ENCODE results near the gene ZNF236. TPM values are rescaled to one million over a fixed set of nuclear protein-coding genes. Genes with fewer than 3 reads are reported as not detected.
"Not testable (repeated sequence)": the region's sequence is repeated elsewhere in the genome, so short reads cannot be mapped to it uniquely, and the experiment has no call there.

ZNF236 gene
- total RNA-seq, 1 experiment from 2014 or later, result 14.9 TPM

DNA sequence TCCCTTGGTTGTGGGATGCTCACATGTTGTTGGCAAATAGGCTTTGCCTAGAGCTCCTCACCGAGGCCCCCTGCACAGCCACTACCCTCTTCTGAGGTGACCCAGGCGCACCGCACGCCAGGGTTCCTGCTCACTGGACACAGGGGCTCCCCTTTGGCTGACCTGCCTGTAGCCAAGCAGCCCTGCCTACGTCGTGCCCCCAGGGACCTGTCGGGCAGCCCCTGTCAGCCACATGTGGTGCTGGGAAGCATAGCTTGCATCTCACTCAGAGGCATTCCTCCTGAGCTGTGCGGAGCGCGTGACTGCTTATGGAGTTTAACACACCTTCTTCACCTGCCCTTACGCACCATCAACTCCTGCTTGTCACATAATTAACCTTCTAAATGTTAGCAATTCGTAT lies 116.3 kb downstream of the ZNF236 start:
- Histone ChIP-seq H3K4me1 (no peaks in the 10 kb centered on the region), H3K27me3 (replicated peaks; ENCODE audit: control insufficient read depth, insufficient read depth, low read length) (no peaks in the 10 kb centered on the region), H3K9me3 (no peaks in the 10 kb centered on the region), H3K36me3 (ENCODE audit: control insufficient read depth, insufficient read depth, low read length) (no peaks in the 10 kb centered on the region), H3K4me3 (ENCODE audit: low read depth, low read length) (no peak overlapping the region)
- Mint-ChIP-seq H3K4me1 (ENCODE audit: low read depth, unreplicated experiment) (no peaks in the 10 kb centered on the region), H3K9me3 (ENCODE audit: unreplicated experiment) (no peaks in the 10 kb centered on the region), H3K27me3 (ENCODE audit: insufficient read depth, unreplicated experiment) (no peaks in the 10 kb centered on the region), H3K4me3 (ENCODE audit: unreplicated experiment) (no peak overlapping the region), H3K27ac (ENCODE audit: unreplicated experiment) (no peak overlapping the region), H3K36me3 (ENCODE audit: insufficient read depth, unreplicated experiment) (no peaks in the 10 kb centered on the region)
- ChIA-PET POLR2A (no interaction called here), CTCF (no interaction called here)
- intact Hi-C loops (cut with micrococcal nuclease; ENCODE audit: unreplicated experiment), result no loop called here
- no TSS peak for BruUV-seq (replicated peaks)
- DNase-seq, result no peak
- TF ChIP-seq, protein P1, sequence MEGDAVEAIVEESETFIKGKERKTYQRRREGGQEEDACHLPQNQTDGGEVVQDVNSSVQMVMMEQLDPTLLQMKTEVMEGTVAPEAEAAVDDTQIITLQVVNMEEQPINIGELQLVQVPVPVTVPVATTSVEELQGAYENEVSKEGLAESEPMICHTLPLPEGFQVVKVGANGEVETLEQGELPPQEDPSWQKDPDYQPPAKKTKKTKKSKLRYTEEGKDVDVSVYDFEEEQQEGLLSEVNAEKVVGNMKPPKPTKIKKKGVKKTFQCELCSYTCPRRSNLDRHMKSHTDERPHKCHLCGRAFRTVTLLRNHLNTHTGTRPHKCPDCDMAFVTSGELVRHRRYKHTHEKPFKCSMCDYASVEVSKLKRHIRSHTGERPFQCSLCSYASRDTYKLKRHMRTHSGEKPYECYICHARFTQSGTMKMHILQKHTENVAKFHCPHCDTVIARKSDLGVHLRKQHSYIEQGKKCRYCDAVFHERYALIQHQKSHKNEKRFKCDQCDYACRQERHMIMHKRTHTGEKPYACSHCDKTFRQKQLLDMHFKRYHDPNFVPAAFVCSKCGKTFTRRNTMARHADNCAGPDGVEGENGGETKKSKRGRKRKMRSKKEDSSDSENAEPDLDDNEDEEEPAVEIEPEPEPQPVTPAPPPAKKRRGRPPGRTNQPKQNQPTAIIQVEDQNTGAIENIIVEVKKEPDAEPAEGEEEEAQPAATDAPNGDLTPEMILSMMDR (IDR thresholded peaks at IDR 0.05; ENCODE audit: insufficient read depth in 1 of 2, low read depth in 1 of 2, low read length in 1 of 2, severe bottlenecking in 1 of 2, unreplicated experiment in 1 of 2), result no peak

GRCh38 chr18:76941284-76941683 lies 118.9 kb downstream of the ZNF236 start:
- Mint-ChIP-seq H3K9me3 (ENCODE audit: unreplicated experiment) (no peaks in the 10 kb centered on the region), H3K36me3 (ENCODE audit: insufficient read depth, unreplicated experiment) (peaks cover 6% of the 10 kb centered on the region), H3K4me3 (ENCODE audit: unreplicated experiment) (no peak overlapping the region), H3K4me1 (ENCODE audit: low read depth, unreplicated experiment) (no peaks in the 10 kb centered on the region), H3K27me3 (ENCODE audit: insufficient read depth, unreplicated experiment) (no peaks in the 10 kb centered on the region), H3K27ac (ENCODE audit: unreplicated experiment) (no peak overlapping the region)
- Histone ChIP-seq H3K27me3 (replicated peaks; ENCODE audit: control insufficient read depth, insufficient read depth, low read length) (no peaks in the 10 kb centered on the region), H3K9me3 (no peaks in the 10 kb centered on the region), H3K4me1 (no peaks in the 10 kb centered on the region), H3K4me3 (ENCODE audit: low read depth, low read length) (no peak overlapping the region), H3K36me3 (ENCODE audit: control insufficient read depth, insufficient read depth, low read length) (no peaks in the 10 kb centered on the region)
- no peak for DNase-seq
- TF ChIP-seq, protein P1 (IDR thresholded peaks at IDR 0.05; ENCODE audit: insufficient read depth in 1 of 2, low read depth in 1 of 2, low read length in 1 of 2, severe bottlenecking in 1 of 2, unreplicated experiment in 1 of 2), result no peak
- no TSS peak for BruUV-seq (replicated peaks)
- intact Hi-C loops (cut with micrococcal nuclease; ENCODE audit: unreplicated experiment), result no loop called here
- ChIA-PET CTCF (no interaction called here), POLR2A (no interaction called here)

DNA sequence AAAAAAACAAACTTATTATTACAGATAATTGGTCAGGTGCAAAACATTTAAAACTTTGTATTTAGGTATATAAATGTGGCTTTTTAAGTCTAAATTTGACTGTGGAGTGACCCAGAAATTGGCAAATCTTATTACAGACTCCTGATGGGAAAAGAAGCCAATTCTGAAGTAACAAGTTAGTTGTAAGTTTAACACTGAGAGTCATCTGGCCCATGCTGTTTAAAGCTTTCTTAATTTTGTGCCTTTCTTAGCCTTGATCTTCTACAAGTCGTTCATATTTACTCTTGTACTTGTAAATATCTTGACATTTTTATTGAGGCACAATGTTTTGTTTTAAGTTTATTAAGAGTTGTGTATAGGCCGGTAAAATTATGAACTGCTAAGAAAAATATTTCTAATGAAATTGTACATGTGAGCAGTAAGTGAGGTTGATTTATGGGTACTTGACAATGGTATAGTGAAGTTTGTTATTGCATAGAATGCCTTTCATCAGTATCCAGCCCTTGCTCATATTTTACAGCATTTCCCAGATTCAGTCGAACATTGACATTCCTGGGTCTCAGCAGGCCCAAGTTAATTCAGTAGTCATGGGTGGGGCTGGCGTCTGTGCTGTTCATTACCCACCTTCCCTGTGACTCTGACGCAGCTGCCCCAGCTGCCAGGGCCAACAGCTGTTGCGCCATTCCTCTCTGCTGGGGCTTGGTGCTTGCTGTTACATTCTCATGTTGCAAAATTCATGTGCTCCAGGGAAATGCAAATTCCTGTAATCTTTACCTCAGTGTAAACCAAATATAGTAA lies 121.4 kb downstream of the ZNF236 start:
- no peak for DNase-seq
- no peak overlapping the region for H3K4me3 ChIP-seq (ENCODE audit: low read depth, low read length)
- Mint-ChIP-seq H3K27ac (ENCODE audit: unreplicated experiment) (no peak overlapping the region), H3K4me1 (ENCODE audit: low read depth, unreplicated experiment) (no peaks in the 10 kb centered on the region), H3K4me3 (ENCODE audit: unreplicated experiment) (no peak overlapping the region), H3K9me3 (ENCODE audit: unreplicated experiment) (no peaks in the 10 kb centered on the region), H3K27me3 (ENCODE audit: insufficient read depth, unreplicated experiment) (no peaks in the 10 kb centered on the region), H3K36me3 (ENCODE audit: insufficient read depth, unreplicated experiment) (peaks cover 14% of the 10 kb centered on the region)
- no peaks in the 10 kb centered on the region for H3K36me3 ChIP-seq (ENCODE audit: control insufficient read depth, insufficient read depth, low read length)
- H3K27me3 ChIP-seq (replicated peaks; ENCODE audit: control insufficient read depth, insufficient read depth, low read length), result no peaks in the 10 kb centered on the region
- ChIA-PET POLR2A (no interaction called here), CTCF (no interaction called here)
- TF ChIP-seq, protein P1 (IDR thresholded peaks at IDR 0.05; ENCODE audit: insufficient read depth in 1 of 2, low read depth in 1 of 2, low read length in 1 of 2, severe bottlenecking in 1 of 2, unreplicated experiment in 1 of 2), result no peak
- H3K9me3 ChIP-seq, result no peaks in the 10 kb centered on the region
- intact Hi-C loops (cut with micrococcal nuclease; ENCODE audit: unreplicated experiment), result no loop called here
- H3K4me1 ChIP-seq, result no peaks in the 10 kb centered on the region
- no TSS peak for BruUV-seq (replicated peaks)

DNA sequence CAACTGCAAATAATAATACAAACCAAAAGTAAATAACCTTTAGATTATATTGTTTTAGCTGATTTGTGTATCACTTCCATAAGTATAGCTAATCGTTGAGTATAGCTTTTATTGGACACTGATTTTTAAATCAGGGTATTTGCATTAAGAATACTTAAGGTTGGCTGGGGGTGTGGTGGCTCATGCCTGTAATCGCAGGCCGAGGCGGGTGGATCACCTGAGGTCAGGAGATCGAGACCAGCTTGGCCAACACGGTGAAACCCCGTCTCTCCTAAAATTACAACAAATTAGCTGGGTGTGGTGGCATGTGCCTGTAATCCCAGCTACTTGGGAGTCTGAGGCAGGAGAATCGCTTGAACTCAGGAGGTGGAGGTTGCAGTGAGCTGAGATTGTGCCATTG lies 122.0 kb downstream of the ZNF236 start:
- POLR2A ChIA-PET, result not testable (repeated sequence)

More for the DNA sequence above, 122.0 kb downstream of the ZNF236 start:
- H3K27me3 Mint-ChIP-seq (ENCODE audit: insufficient read depth, unreplicated experiment); H3K4me1 Mint-ChIP-seq (ENCODE audit: low read depth, unreplicated experiment); H3K4me3 Mint-ChIP-seq (ENCODE audit: unreplicated experiment); H3K36me3 ChIP-seq (ENCODE audit: control insufficient read depth, insufficient read depth, low read length); DNase-seq; H3K27ac Mint-ChIP-seq (ENCODE audit: unreplicated experiment); H3K9me3 Mint-ChIP-seq (ENCODE audit: unreplicated experiment); H3K27me3 ChIP-seq (replicated peaks; ENCODE audit: control insufficient read depth, insufficient read depth, low read length); H3K4me3 ChIP-seq (ENCODE audit: low read depth, low read length); intact Hi-C loops (cut with micrococcal nuclease; ENCODE audit: unreplicated experiment); H3K9me3 ChIP-seq; H3K4me1 ChIP-seq; CTCF ChIA-PET; BruUV-seq (replicated peaks): not testable (repeated sequence)
- H3K36me3 Mint-ChIP-seq (ENCODE audit: insufficient read depth, unreplicated experiment), result peaks cover 14% of the 10 kb centered on the region
